NCI-H1048 (cell line): ENCODE data around the gene C13orf42.

Experiments
- DNase-seq: peaks from one replicate; lab custom pipeline; 2025; lab: John Stamatoyannopoulos, UW

Gene C13orf42

GRCh38 chr13:51065372-51066090 lies 45.5 kb downstream of the C13orf42 start:
- no peak for DNase-seq

DNA sequence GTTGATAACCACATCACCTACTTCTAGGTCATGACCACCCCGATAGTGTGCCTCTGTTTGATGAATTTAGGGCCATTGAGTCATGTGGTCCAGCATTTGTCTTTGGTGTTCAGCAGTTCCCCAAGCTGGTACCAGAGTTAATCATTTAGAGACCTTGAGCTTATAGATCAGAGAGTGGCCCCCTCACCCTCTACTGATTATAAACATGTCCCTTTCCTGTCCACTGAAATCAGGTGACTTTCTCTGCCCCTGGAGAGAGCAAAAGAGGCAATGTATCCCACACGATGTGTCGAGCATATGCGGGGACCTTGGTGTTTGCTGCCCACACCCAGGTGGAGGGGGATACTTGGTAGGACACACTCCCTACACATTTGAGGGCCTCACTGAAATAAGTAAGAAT lies 46.3 kb downstream of the C13orf42 start:
- no peak for DNase-seq

DNA sequence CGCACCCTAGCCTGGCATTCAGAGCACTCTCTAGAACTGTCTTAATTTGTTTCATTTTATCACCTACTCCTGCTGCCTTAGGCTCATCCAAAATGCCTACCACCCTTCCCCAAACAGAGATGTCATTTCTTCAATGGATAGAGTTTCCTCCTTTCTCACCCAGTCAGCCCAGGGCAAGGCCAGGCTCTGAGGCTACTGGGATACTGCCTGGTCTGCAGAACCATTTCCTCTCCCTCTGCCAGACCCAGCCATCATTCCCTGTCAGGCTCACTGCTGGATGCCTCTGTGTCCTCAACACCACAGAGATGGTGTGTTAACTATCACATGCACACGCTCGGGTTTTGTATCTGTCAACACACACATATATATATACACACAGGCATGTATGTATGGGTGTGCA lies 47.2 kb downstream of the C13orf42 start:
- DNase-seq, result no peak

DNA sequence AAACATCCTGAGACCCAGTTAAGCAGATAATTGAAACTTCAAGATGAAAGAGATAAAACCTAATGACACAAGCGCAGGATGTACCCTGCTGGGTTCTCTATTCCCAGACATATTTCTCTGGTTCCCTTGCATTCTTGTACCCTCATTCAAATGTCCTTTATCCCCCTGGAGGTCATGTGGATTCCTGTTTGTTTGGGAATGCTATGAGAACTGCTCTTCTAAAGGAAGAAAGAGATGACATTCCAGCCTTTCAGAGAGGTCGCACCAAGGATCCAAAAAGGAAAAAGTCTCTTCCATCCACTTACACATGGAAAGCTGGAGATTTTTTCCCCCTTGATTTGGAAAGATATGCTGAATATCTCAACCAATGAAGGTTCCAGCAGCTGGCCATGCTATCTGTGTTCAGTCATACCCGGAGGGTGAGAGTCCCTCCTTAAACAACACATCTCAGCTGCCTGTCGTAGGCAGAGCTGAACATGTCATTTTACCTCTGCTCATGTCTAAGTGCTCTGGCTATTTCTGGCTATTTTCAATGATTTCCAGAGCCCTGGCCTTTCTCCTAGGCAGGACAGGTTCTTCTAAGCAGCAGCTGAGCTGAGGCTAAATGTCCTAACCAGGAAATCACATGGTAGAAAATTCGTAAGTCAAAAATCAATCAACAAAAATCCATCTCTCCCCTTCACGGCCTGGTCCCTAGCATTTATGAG lies 52.5 kb downstream of the C13orf42 start:
- no peak for DNase-seq

DNA sequence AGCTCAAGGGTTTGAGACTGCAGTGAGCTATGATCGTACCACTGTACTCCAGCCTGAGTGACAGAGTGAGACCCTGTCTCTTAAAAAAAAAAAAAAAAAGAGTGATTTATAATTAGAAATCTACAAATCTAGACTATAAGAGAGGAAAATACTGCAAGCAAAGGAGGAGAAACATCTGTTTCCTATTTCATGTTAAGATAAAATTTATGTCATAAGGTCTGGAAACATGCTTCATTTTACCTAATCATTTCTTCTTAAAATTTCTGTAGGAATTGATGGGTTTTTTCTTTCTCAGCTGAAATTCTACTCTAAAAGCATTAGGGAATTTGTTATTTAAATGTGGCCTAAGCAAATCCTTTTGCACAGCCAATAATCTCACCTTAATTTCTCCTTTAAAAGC lies 53.2 kb downstream of the C13orf42 start:
- no peak for DNase-seq

DNA sequence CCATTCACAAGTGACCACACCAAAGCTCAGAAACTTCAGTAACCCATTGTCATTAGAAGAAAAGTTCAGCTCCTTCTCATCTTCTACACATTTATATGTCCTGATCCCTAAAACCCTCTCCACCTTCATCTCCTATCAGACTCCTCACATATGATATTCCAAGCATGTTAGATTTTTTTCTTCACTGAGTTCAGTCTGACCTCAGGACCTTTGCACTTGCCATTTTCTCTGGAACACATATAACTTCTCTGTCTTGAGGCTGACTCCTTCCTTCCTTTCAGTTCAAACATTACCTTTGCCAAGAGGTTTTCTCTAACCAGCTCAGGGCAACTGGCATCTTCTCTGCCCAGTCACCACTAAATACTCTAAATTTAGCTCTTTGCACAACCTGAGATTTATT lies 54.1 kb downstream of the C13orf42 start:
- DNase-seq, result no peak

- no peak for DNase-seq
These were observed 58.5 kb downstream of the C13orf42 start for GRCh38 chr13:51052581-51052980.

GRCh38 chr13:51050021-51050830 lies 60.8 kb downstream of the C13orf42 start:
- DNase-seq, result no peak

DNA sequence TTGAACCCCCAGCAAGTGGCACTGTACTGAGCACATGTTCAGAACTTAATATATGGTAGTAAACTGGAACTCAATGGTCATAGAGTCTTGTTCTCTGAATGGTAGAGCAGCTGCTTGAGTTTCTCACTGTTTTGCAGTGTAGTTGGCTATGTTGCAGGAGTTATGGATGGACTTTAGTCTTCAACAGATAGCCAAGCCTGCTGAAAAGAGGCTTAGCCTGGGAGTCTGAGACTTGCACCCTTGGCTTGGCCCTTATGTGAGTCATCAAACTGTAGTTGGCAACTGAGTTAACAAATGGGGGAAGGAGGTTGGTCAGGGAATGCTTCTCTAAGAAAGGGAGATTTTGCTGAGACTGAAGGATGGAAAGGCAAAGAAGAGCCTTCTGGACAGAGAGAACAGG lies 62.5 kb downstream of the C13orf42 start:
- no peak for DNase-seq

DNA sequence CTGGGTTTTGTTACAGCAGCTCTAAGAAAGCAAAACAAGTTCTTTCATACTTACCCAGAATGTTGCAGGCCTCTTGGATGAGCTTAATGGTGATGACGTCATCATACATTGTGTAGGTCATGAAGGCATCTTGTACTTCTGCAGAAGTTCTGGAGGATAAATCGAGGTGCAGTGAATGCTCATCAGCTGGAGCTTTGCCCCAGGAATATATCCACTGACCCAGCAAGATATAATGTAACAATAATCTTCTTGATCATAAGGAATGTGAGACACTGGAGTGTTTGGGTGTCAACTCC lies 63.0 kb downstream of the C13orf42 start:
- no peak for DNase-seq

GRCh38 chr13:51047434-51048165 lies 63.5 kb downstream of the C13orf42 start:
- DNase-seq, result no peak

GRCh38 chr13:51045451-51045850 lies 65.6 kb downstream of the C13orf42 start:
- no peak for DNase-seq

- no peak for DNase-seq
These were observed 66.9 kb downstream of the C13orf42 start for GRCh38 chr13:51044023-51044665.

GRCh38 chr13:51043310-51043709 lies 67.8 kb downstream of the C13orf42 start:
- DNase-seq, result no peak

- no peak for DNase-seq
These were observed 69.4 kb downstream of the C13orf42 start for GRCh38 chr13:51041710-51042109.

DNA sequence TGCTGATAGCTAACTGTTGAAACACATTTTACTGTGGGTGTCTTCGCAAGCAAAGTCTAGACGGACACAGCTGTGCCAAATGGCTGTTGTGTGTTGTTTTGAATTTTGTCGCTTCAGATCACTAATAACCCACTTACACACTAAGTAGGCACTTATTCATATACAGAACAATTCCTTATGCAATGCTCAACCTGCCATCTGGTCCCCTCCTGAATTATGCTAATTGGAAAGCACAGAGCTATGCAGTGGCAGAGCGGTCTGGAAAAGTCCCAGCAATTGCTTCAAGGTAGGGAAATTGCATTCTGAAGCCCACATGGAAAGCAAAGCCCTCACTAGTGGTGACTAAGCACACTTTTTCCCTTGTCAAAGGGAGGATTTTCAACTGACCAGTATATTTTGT lies 69.9 kb downstream of the C13orf42 start:
- no peak for DNase-seq

GRCh38 chr13:51040431-51040830 lies 70.6 kb downstream of the C13orf42 start:
- DNase-seq, result no peak

- no peak for DNase-seq
These were observed 74.7 kb downstream of the C13orf42 start for GRCh38 chr13:51036418-51036817.

GRCh38 chr13:51035978-51036377 lies 75.1 kb downstream of the C13orf42 start:
- DNase-seq, result no peak

DNA sequence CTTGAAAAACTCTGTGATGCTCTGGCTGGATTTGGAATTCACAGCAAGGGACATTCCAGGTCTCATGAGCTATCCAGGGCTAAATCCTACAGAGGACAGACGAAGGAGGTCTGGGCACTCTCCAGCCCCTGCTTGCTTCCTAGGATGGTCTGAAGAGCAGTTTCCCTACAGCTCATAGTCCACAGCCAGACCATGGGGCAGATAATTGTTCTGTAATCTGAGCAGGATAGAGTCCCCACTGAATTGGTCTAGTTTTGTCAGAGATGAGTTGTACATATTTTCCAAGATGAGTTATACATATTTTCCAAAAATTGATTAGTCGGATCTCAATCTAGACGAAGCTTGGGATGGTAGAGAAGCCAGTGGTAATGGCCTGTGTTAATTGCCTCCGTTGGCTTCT lies 75.6 kb downstream of the C13orf42 start:
- DNase-seq, result no peak

DNA sequence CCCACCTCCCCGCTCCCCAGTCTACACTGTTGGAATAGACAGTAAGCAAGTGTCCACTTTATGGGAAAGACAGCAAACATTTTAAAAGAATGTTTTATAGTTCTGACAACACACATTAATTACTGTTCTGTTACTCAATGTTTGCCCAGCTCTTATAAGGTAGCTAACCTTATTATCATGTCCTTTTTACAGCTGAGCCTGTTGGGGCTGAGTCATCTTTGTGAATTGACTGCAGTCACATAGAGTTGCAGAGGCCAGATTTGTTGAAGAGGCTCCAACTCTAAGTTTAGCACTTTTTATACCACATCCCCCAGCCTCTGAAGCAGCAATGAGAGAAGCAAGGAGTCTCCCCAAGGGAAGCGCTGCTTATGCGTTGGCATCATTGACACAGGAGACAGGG lies 76.2 kb downstream of the C13orf42 start:
- DNase-seq, result no peak
